ENCODE results near the gene DCX.
"Not testable (repeated sequence)": the region's sequence is repeated elsewhere in the genome, so short reads cannot be mapped to it uniquely, and the experiment has no call there.

DNA sequence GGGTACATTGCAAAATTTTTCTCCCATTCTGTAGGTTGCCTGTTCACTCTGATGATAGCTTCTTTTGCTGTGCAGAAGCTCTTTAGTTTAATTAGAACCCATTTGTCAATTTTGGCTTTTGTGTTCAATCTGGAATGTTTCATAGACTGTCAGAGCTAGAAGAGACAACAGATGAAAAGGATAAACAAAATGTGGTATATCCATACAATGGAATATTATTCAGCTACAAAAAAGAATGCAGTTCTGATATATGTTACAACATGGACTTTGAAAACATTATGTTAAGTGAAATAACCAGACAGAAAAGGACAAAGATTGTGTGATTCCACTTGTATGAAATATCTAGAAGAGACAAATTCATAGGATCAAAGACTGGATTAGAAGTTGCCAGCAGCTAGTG is 65.8 kb downstream of the DCX start:
- not testable (repeated sequence) for TF ChIP-seq POLR2A (IDR thresholded peaks at IDR 0.05; ENCODE audit: low read length); GATA1 (IDR thresholded peaks at IDR 0.05; ENCODE audit: low read depth, low read length)
